IMR-90 (cell line): ENCODE results near the gene KRTDAP. TPM values are rescaled to one million over a fixed set of nuclear protein-coding genes. Genes with fewer than 3 reads are reported as not detected.

Source experiments
- ATAC-seq: fragments of 200-7000 bp; cut with Tn5 transposase; 2 replicates; pipeline ENCODE4 v1.9.1; 2020; ENCODE audit warnings: low read depth, mild to moderate bottlenecking, moderate library complexity
- BruUV-seq: library from RNA; stranded (reverse); fragments of 400-500 nt; replicated peaks from 2 replicates; lab custom pipeline; 2021; lab: Mats Ljungman, UMichigan
- CTCF ChIA-PET: fragments of 300-600 bp; formaldehyde crosslinking; extraction: SDS; loops from one replicate; lab custom pipeline; 2021; ENCODE audit warnings: antibody characterized with exemption; lab: Yijun Ruan, JAX
- POLR2A ChIA-PET: fragments of 300-600 bp; sonication (Branson Sonifier 250); formaldehyde crosslinking; loops from one replicate; lab custom pipeline; 2022; ENCODE audit warnings: antibody characterized with exemption; ENCODE audit not compliant: unreplicated experiment; lab: Charles Lee
- DNase-seq: peaks from one replicate; pipeline ENCODE4 v3.0.0; 2013
- H2AFZ ChIP-seq: replicated peaks from 2 replicates; pipeline ENCODE3; 2013; ENCODE audit warnings: low read length, mild to moderate bottlenecking; ENCODE audit not compliant: poor library complexity
- H2AK5ac ChIP-seq: 2 replicates; pipeline ENCODE4 v1.6.1; 2013; ENCODE audit warnings: low read depth, low read length, inconsistent platforms
- H2AK9ac ChIP-seq: replicated peaks from 2 replicates; pipeline ENCODE3; 2013; ENCODE audit warnings: mild to moderate bottlenecking, low read depth, low read length, moderate library complexity; ENCODE audit not compliant: poor library complexity
- H2BK120ac ChIP-seq: 2 replicates; pipeline ENCODE4 v1.6.1; 2013; ENCODE audit warnings: low read depth, low read length, inconsistent platforms
- H2BK15ac ChIP-seq: 3 replicates; pipeline ENCODE4 v1.6.1; 2013; ENCODE audit warnings: low read depth, low read length, inconsistent platforms
- H2BK20ac ChIP-seq: 2 replicates; pipeline ENCODE4 v1.6.1; 2013; ENCODE audit warnings: low read depth, mild to moderate bottlenecking, inconsistent platforms, low read length, moderate library complexity
- H2BK5ac ChIP-seq: 2 replicates; pipeline ENCODE4 v1.6.1; 2013; ENCODE audit warnings: mild to moderate bottlenecking, low read depth, low read length, inconsistent platforms; ENCODE audit not compliant: poor library complexity, severe bottlenecking
- H3K14ac ChIP-seq: replicated peaks from 2 replicates; pipeline ENCODE4 v1.6.1; 2013; ENCODE audit warnings: low read depth, low read length, inconsistent platforms
- H3K18ac ChIP-seq: 2 replicates; pipeline ENCODE4 v1.6.1; 2013; ENCODE audit warnings: low read depth, low read length, control low read depth
- H3K23ac ChIP-seq: 2 replicates; pipeline ENCODE4 v1.6.1; 2013; ENCODE audit warnings: low read depth, low read length, inconsistent platforms
- H3K27ac ChIP-seq: 2 replicates; pipeline ENCODE4 v1.5.1; 2013; ENCODE audit warnings: mild to moderate bottlenecking, control low read depth, low read length; ENCODE audit not compliant: insufficient read depth
- H3K27me3 ChIP-seq: 2 replicates; pipeline ENCODE4 v1.6.1; 2013; ENCODE audit warnings: low read length; ENCODE audit not compliant: control insufficient read depth, insufficient read depth
- H3K36me3 ChIP-seq: 2 replicates; pipeline ENCODE4 v1.6.1; 2013; ENCODE audit warnings: low read length, mixed read lengths; ENCODE audit not compliant: control insufficient read depth, insufficient read depth
- H3K4ac ChIP-seq: 2 replicates; pipeline ENCODE4 v1.6.1; 2013; ENCODE audit warnings: low read depth, low read length, inconsistent platforms
- H3K4me1 ChIP-seq: 2 replicates; pipeline ENCODE4 v1.6.1; 2013; ENCODE audit warnings: low read length, mixed read lengths; ENCODE audit not compliant: control insufficient read depth, insufficient read depth
- H3K4me2 ChIP-seq: 2 replicates; pipeline ENCODE4 v1.6.1; 2013; ENCODE audit warnings: low read depth, mild to moderate bottlenecking, control low read depth, low read length, moderate library complexity
- H3K4me3 ChIP-seq: 2 replicates; pipeline ENCODE4 v1.5.1; 2013; ENCODE audit warnings: low read depth, mild to moderate bottlenecking, control low read depth, low read length, moderate library complexity; ENCODE audit not compliant: insufficient read depth
- H3K56ac ChIP-seq: 2 replicates; pipeline ENCODE4 v1.6.1; 2013; ENCODE audit warnings: low read length, inconsistent platforms; ENCODE audit not compliant: insufficient read depth; ENCODE audit errors: extremely low read depth
- H3K79me1 ChIP-seq, 2 experiments: 2 replicates each; pipeline ENCODE4 v1.6.1; 2013; ENCODE audit warnings: low read length in 2 of 2, inconsistent platforms in 1 of 2, low read depth in 1 of 2
- H3K9ac ChIP-seq: 2 replicates; pipeline ENCODE4 v1.6.1; 2013; ENCODE audit warnings: low read depth, low read length, control low read depth
- H3K9me1 ChIP-seq: 2 replicates; pipeline ENCODE4 v1.6.1; 2013; ENCODE audit warnings: low read length, inconsistent platforms; ENCODE audit not compliant: insufficient read depth
- H3K9me3 ChIP-seq: 2 replicates; pipeline ENCODE4 v1.6.1; 2013; ENCODE audit warnings: low read length; ENCODE audit not compliant: control insufficient read depth, insufficient read depth
- H4K20me1 ChIP-seq: 2 replicates; pipeline ENCODE4 v1.6.1; 2013; ENCODE audit warnings: low read length, inconsistent platforms; ENCODE audit not compliant: insufficient read depth
- H4K5ac ChIP-seq: 2 replicates; pipeline ENCODE4 v1.6.1; 2013; ENCODE audit warnings: mild to moderate bottlenecking, low read depth, low read length, control low read depth
- H4K8ac ChIP-seq, 2 experiments: 2 replicates each; pipeline ENCODE4 v1.6.1; 2013; ENCODE audit warnings: low read depth in 2 of 2, low read length in 2 of 2, control low read depth in 1 of 2, inconsistent platforms in 1 of 2
- H4K91ac ChIP-seq: 2 replicates; pipeline ENCODE4 v1.6.1; 2013; ENCODE audit warnings: low read depth, low read length, inconsistent platforms; ENCODE audit not compliant: insufficient read depth
- CEBPB ChIP-seq: IDR thresholded peaks from 2 replicates; pipeline ENCODE4 v1.6.1; 2012; ENCODE audit warnings: low read depth, low read length, improper control_type of control experiment
- CHD1 ChIP-seq: IDR thresholded peaks from 2 replicates; pipeline ENCODE4 v1.6.1; 2012; ENCODE audit warnings: low read depth, low read length, improper control_type of control experiment
- CTCF ChIP-seq: conservative IDR thresholded peaks from 2 replicates; pipeline ENCODE4 v1.5.1; 2012; ENCODE audit warnings: mild to moderate bottlenecking, low read depth, low read length, improper control_type of control experiment
- FOS ChIP-seq: fragments of 150-350 bp; IDR thresholded peaks from 2 replicates; pipeline ENCODE4 v1.6.1; 2016; ENCODE audit warnings: low read depth, low read length
- MXI1 ChIP-seq: IDR thresholded peaks from 2 replicates; pipeline ENCODE4 v1.6.1; 2012; ENCODE audit warnings: low read depth, mild to moderate bottlenecking, low read length, moderate library complexity, borderline replicate concordance
- POLR2A ChIP-seq: IDR thresholded peaks from 2 replicates; pipeline ENCODE4 v1.6.1; 2012; ENCODE audit warnings: mild to moderate bottlenecking, low read depth, low read length
- RAD21 ChIP-seq: IDR thresholded peaks from 2 replicates; pipeline ENCODE4 v1.6.1; 2012; ENCODE audit warnings: low read length, improper control_type of control experiment
- RCOR1 ChIP-seq: IDR thresholded peaks from 2 replicates; pipeline ENCODE4 v1.6.1; 2012; ENCODE audit warnings: mild to moderate bottlenecking, low read length, improper control_type of control experiment; ENCODE audit not compliant: insufficient replicate concordance
- SMC3 ChIP-seq: fragments of 150-350 bp; IDR thresholded peaks from 2 replicates; pipeline ENCODE4 v1.6.1; 2016; ENCODE audit warnings: low read depth, mild to moderate bottlenecking, antibody characterized with exemption, low read length, moderate library complexity
- WGBS, 2 experiments: methylation state at CpG; one replicate each; pipeline versions ENCODE4 v1.1.5 to v1.1.7; 2013; ENCODE audit warnings: missing lambda C conversion rate in 2 of 2; ENCODE audit not compliant: insufficient read length in 1 of 2; ENCODE audit errors: extremely low coverage in 2 of 2; 5-methylcytosine and 5-hydroxymethylcytosine counted together
- dilution Hi-C: fragments of 300-500 bp; cut with HindIII; formaldehyde crosslinking; loops from one replicate; pipeline ENCODE4 v1.14.3; 2018; ENCODE audit warnings: low sequenced_read_pairs; ENCODE audit not compliant: unreplicated experiment
- in situ Hi-C: fragments of 300-500 bp; cut with MboI; formaldehyde crosslinking; loops from 3 replicates; pipeline ENCODE4 v1.14.3; 2019; ENCODE audit warnings: low sequenced_read_pairs, inconsistent platforms, mixed read lengths
- intact Hi-C: fragments of 100-400 bp; cut with micrococcal nuclease; formaldehyde crosslinking; loops from 2 replicates; pipeline ENCODE4 v1.10.0; 2022
- polyA plus RNA-seq, 3 experiments: library from polyadenylated mRNA; depleted of rRNA; stranded (reverse); fragments of >200 nt; gene quantifications; 2 replicates each; pipeline ENCODE4 v1.2.3, GENCODE V29; 2012; ENCODE audit warnings: low replicate concordance in 1 of 3
- total RNA-seq: library from RNA; depleted of rRNA; stranded (reverse); fragments of >200 nt; gene quantifications from 2 replicates; pipeline ENCODE4 v1.2.3, GENCODE V29; 2012

The KRTDAP gene
- total and polyA plus RNA-seq, 2 of the 4 experiments (the other 2 are of a cell fraction), result not detected

- no peak overlapping the region for H3K4me2 ChIP-seq
- no peak for TF ChIP-seq RCOR1
- TF ChIP-seq MXI1, result no peak
- no peak for TF ChIP-seq POLR2A
- no peak for TF ChIP-seq FOS
- TF ChIP-seq CHD1, result no peak
- no peak for TF ChIP-seq RAD21
- no peak for TF ChIP-seq SMC3
- no peak for TF ChIP-seq CTCF
- TF ChIP-seq CEBPB, result no peak
- peaks cover 25% of the 10 kb centered on the region for H3K27me3 ChIP-seq
- H4K20me1 ChIP-seq, result no peaks in the 10 kb centered on the region
- H4K8ac ChIP-seq, result no peak overlapping the region
- no peak overlapping the region for H2BK120ac ChIP-seq
- ATAC-seq (no peak), DNase-seq (no peak)
- in situ Hi-C loops (no loop called here), dilution Hi-C loops (no loop called here), intact Hi-C loops (no loop called here)
- POLR2A ChIA-PET, result no interaction called here
- no peaks in the 10 kb centered on the region for H3K36me3 ChIP-seq
- H3K4me1 ChIP-seq, result no peaks in the 10 kb centered on the region
- no peaks in the 10 kb centered on the region for H3K9me1 ChIP-seq
- CTCF ChIA-PET, result interaction anchor here (1.0 kb wide), 1 partner anchor 8 kb away, joined by 3 read pairs; no protein-coding TSS in a partner anchor
- H3K27ac ChIP-seq, result no peak overlapping the region
- no peak overlapping the region for H3K14ac ChIP-seq
- no peak overlapping the region for H2BK15ac ChIP-seq
- no TSS peak for BruUV-seq
- no peak overlapping the region for H3K18ac ChIP-seq
- H2BK20ac ChIP-seq, result no peak overlapping the region
- no peak overlapping the region for H3K56ac ChIP-seq
- H2AK9ac ChIP-seq, result no peak overlapping the region
- 80% methylated on average over 1 of the region's 3 CpGs; no CpG with 5 or more reads in 1 of the 2 experiments for WGBS, 2 experiments
- H4K5ac ChIP-seq, result no peak overlapping the region
- no peak overlapping the region for H2BK5ac ChIP-seq
- no peak overlapping the region for H3K4me3 ChIP-seq
- H3K23ac ChIP-seq, result no peak overlapping the region
- no peaks in the 10 kb centered on the region for H3K9me3 ChIP-seq
- no peak overlapping the region for H2AK5ac ChIP-seq
- H4K91ac ChIP-seq, result no peak overlapping the region
- no peak overlapping the region for H3K4ac ChIP-seq
- H3K79me1 ChIP-seq, result no peaks in the 10 kb centered on the region
- no peak overlapping the region for H3K9ac ChIP-seq
- no peak overlapping the region for H2AFZ ChIP-seq
Observed at GRCh38 chr19:35486268-35486708, 4.0 kb downstream of the KRTDAP start.
